H1 (cell line): ENCODE results near the gene SUCLG2. TPM values are rescaled to one million over a fixed set of nuclear protein-coding genes. Genes with fewer than 3 reads are reported as not detected.

Experiments
- CTCF ChIA-PET: fragments of 300-600 bp; sonication (Branson Sonifier 250); formaldehyde crosslinking; loops from one replicate; lab custom pipeline; 2021; ENCODE audit not compliant: partially characterized antibody; lab: Charles Lee
- POLR2A ChIA-PET: fragments of 300-600 bp; sonication (Branson Sonifier 250); formaldehyde crosslinking; loops from one replicate; lab custom pipeline; 2021; ENCODE audit warnings: inconsistent platforms; ENCODE audit not compliant: partially characterized antibody; lab: Charles Lee
- DNase-seq, 2 experiments: peaks; one replicate each; pipeline versions ENCODE4 v3.0.0 to v3.0.0-alpha.2; 2010 to 2022; ENCODE audit warnings: low spot score in 2 of 2, low read depth in 1 of 2, mixed read lengths in 1 of 2
- FAIRE-seq: peaks from 2 replicates; lab custom pipeline; 2011; peaks lifted over from hg19 to GRCh38; lab: Jason Lieb, UNC
- H2AFZ ChIP-seq: 2 replicates; pipeline ENCODE4 v1.8.1; 2012; ENCODE audit warnings: low read length, inconsistent platforms
- H2AK5ac ChIP-seq: 2 replicates; pipeline ENCODE4 v1.6.1; 2013; ENCODE audit warnings: low read depth, low read length
- H2BK120ac ChIP-seq: replicated peaks from 2 replicates; pipeline ENCODE3; 2013; ENCODE audit warnings: low read depth, low read length, inconsistent platforms
- H2BK12ac ChIP-seq: 2 replicates; pipeline ENCODE4 v1.6.1; 2013; ENCODE audit warnings: low read depth, low read length
- H2BK15ac ChIP-seq: 2 replicates; pipeline ENCODE4 v1.6.1; 2013; ENCODE audit warnings: low read length
- H2BK20ac ChIP-seq: 2 replicates; pipeline ENCODE4 v1.6.1; 2013; ENCODE audit warnings: low read length
- H2BK5ac ChIP-seq: 2 replicates; pipeline ENCODE4 v1.6.1; 2013; ENCODE audit warnings: low read depth, low read length
- H3K14ac ChIP-seq: 2 replicates; pipeline ENCODE4 v1.6.1; 2013; ENCODE audit warnings: inconsistent platforms; ENCODE audit not compliant: insufficient read length
- H3K18ac ChIP-seq: 2 replicates; pipeline ENCODE4 v1.6.1; 2013; ENCODE audit warnings: low read length; ENCODE audit errors: extremely low read depth
- H3K23ac ChIP-seq: 2 replicates; pipeline ENCODE4 v1.6.1; 2013; ENCODE audit warnings: inconsistent platforms; ENCODE audit not compliant: insufficient read length
- H3K23me2 ChIP-seq: 2 replicates; pipeline ENCODE4 v1.6.1; 2013; ENCODE audit warnings: low read depth, low read length
- H3K27ac ChIP-seq: 2 replicates; pipeline ENCODE4 v1.6.1; 2011; ENCODE audit warnings: low read depth, low read length, inconsistent platforms
- H3K27me3 ChIP-seq, 4 experiments: replicated peaks in 1 of 4; 1 replicate in 1 of 4; 2 replicates in 3 of 4; pipeline versions ENCODE4 v1.6.1 to v1.8.1; 2011 to 2013; ENCODE audit warnings: low read length in 3 of 4, mild to moderate bottlenecking in 3 of 4, inconsistent platforms in 2 of 4, mixed read lengths in 2 of 4, moderate library complexity in 1 of 4; ENCODE audit not compliant: control insufficient read depth in 3 of 4, insufficient read depth in 3 of 4; ENCODE audit errors: extremely low read depth in 1 of 4
- H3K36me3 ChIP-seq, 4 experiments: 2 replicates each; pipeline versions ENCODE4 v1.6.1 to v1.8.1; 2011 to 2013; ENCODE audit warnings: mild to moderate bottlenecking in 4 of 4, low read length in 3 of 4, moderate library complexity in 2 of 4, control low read depth in 1 of 4, inconsistent platforms in 1 of 4; ENCODE audit not compliant: insufficient read depth in 4 of 4, control insufficient read depth in 2 of 4
- H3K4ac ChIP-seq: replicated peaks from 2 replicates; pipeline ENCODE3; 2013; ENCODE audit warnings: low read length, low read depth, mixed read lengths, inconsistent platforms; ENCODE audit not compliant: insufficient read length
- H3K4me1 ChIP-seq, 4 experiments: replicated peaks in 1 of 4; 1 replicate in 1 of 4; 2 replicates in 3 of 4; pipeline versions ENCODE4 v1.6.1 to v1.8.1; 2011 to 2013; ENCODE audit warnings: low read length in 3 of 4, inconsistent platforms in 2 of 4, mixed read lengths in 1 of 4; ENCODE audit not compliant: insufficient read depth in 4 of 4, control insufficient read depth in 3 of 4
- H3K4me2 ChIP-seq, 2 experiments: 2 replicates each; pipeline versions ENCODE4 v1.6.1 to v1.8.1; 2011 to 2013; ENCODE audit warnings: low read depth in 2 of 2, low read length in 2 of 2, control low read depth in 1 of 2, inconsistent platforms in 1 of 2, mild to moderate bottlenecking in 1 of 2; ENCODE audit not compliant: insufficient read depth in 1 of 2
- H3K4me3 ChIP-seq, 4 experiments: fragments of 200-600, 300-600 bp in 1 of 4; sonication (generic), shearing (Covaris generic), sonication (Bioruptor Twin) in 1 of 4; 2 replicates each; pipeline versions ENCODE4 v1.5.1 to v1.8.1; 2011 to 2016; ENCODE audit warnings: low read length in 4 of 4, low read depth in 3 of 4, control low read depth in 2 of 4, inconsistent platforms in 2 of 4, mild to moderate bottlenecking in 2 of 4, mixed read lengths in 1 of 4, moderate library complexity in 1 of 4; ENCODE audit not compliant: insufficient read depth in 2 of 4; ENCODE audit errors: extremely low read depth in 1 of 4
- H3K56ac ChIP-seq: replicated peaks from 2 replicates; pipeline ENCODE3; 2013; ENCODE audit warnings: low read depth, mild to moderate bottlenecking, mixed read lengths, low read length, inconsistent platforms; ENCODE audit not compliant: insufficient read length
- H3K79me1 ChIP-seq: 2 replicates; pipeline ENCODE4 v1.6.1; 2013; ENCODE audit warnings: low read depth, low read length, control low read depth
- H3K79me2 ChIP-seq, 2 experiments: 2 replicates each; pipeline versions ENCODE4 v1.6.1 to v1.8.1; 2012 to 2013; ENCODE audit warnings: low read length in 2 of 2, mild to moderate bottlenecking in 2 of 2, inconsistent platforms in 1 of 2; ENCODE audit not compliant: insufficient read depth in 2 of 2, control insufficient read depth in 1 of 2
- H3K9ac ChIP-seq, 4 experiments: replicated peaks in 1 of 4; 1 replicate in 1 of 4; 2 replicates in 3 of 4; pipeline versions ENCODE4 v1.6.1 to v1.8.1; 2011 to 2013; ENCODE audit warnings: low read depth in 3 of 4, low read length in 3 of 4, control low read depth in 2 of 4, mild to moderate bottlenecking in 2 of 4, moderate library complexity in 2 of 4, inconsistent platforms in 1 of 4; ENCODE audit errors: extremely low read depth in 1 of 4
- H3K9me3 ChIP-seq, 2 experiments: 2 replicates each; pipeline versions ENCODE4 v1.6.1 to v1.8.1; 2012 to 2013; ENCODE audit warnings: mild to moderate bottlenecking in 2 of 2, moderate library complexity in 2 of 2, control low read depth in 1 of 2, inconsistent platforms in 1 of 2, low read depth in 1 of 2, low read length in 1 of 2, mixed read lengths in 1 of 2; ENCODE audit not compliant: insufficient read depth in 2 of 2
- H4K20me1 ChIP-seq, 2 experiments: replicated peaks in 1 of 2; 2 replicates each; pipeline versions ENCODE3 to v1.8.1; 2011 to 2013; ENCODE audit warnings: inconsistent platforms in 2 of 2, low read length in 2 of 2, mild to moderate bottlenecking in 1 of 2; ENCODE audit not compliant: insufficient read depth in 2 of 2, control insufficient read depth in 1 of 2
- H4K5ac ChIP-seq: 2 replicates; pipeline ENCODE4 v1.6.1; 2013; ENCODE audit warnings: low read length, low read depth, mixed read lengths, inconsistent platforms; ENCODE audit not compliant: insufficient read length
- H4K8ac ChIP-seq: 2 replicates; pipeline ENCODE4 v1.8.0; 2013; ENCODE audit warnings: mild to moderate bottlenecking, moderate library complexity, low read length, inconsistent platforms; ENCODE audit not compliant: insufficient read depth; ENCODE audit errors: extremely low read depth
- H4K91ac ChIP-seq: replicated peaks from 2 replicates; pipeline ENCODE3; 2013; ENCODE audit warnings: low read length, mixed read lengths, inconsistent platforms; ENCODE audit not compliant: insufficient read length
- CHD2 ChIP-seq: IDR thresholded peaks from 2 replicates; pipeline ENCODE4 v1.6.1; 2012; ENCODE audit warnings: low read length, improper control_type of control experiment
- EP300 ChIP-seq, 2 experiments: IDR thresholded peaks; 1 replicate in 1 of 2; 2 replicates in 1 of 2; pipeline ENCODE4 v1.6.1; 2011 to 2012; ENCODE audit warnings: low read depth in 2 of 2, low read length in 2 of 2, mild to moderate bottlenecking in 2 of 2, borderline replicate concordance in 1 of 2, inconsistent platforms in 1 of 2, moderate library complexity in 1 of 2
- GTF2F1 ChIP-seq: IDR thresholded peaks from 2 replicates; pipeline ENCODE4 v1.6.1; 2012; ENCODE audit warnings: low read depth, low read length, improper control_type of control experiment, borderline replicate concordance
- JUN ChIP-seq: IDR thresholded peaks from 2 replicates; pipeline ENCODE4 v1.6.1; 2011; ENCODE audit warnings: low read depth, mild to moderate bottlenecking, improper control_type of control experiment, low read length
- KDM1A ChIP-seq: fragments of 200-600, 300-600 bp; sonication (generic); IDR thresholded peaks from 2 replicates; pipeline ENCODE4 v1.7.1; 2016; ENCODE audit warnings: mild to moderate bottlenecking, low read length, borderline replicate concordance
- SUZ12 ChIP-seq: fragments of 200-600 bp; sonication (generic); IDR thresholded peaks from 2 replicates; pipeline ENCODE4 v1.6.1; 2012; ENCODE audit warnings: mild to moderate bottlenecking, inconsistent platforms, low read length, moderate library complexity, mixed read lengths
- TBP ChIP-seq: IDR thresholded peaks from 2 replicates; pipeline ENCODE4 v1.6.1; 2011; ENCODE audit warnings: low read depth, low read length, improper control_type of control experiment
- WGBS, 2 experiments: shearing (Covaris generic) in 1 of 2; methylation state at CpG; one replicate each; pipeline versions ENCODE4 v1.1.6 to v1.1.7; 2013 to 2015; ENCODE audit warnings: low lambda C conversion rate in 2 of 2, mixed read lengths in 2 of 2, inconsistent platforms in 1 of 2, low coverage in 1 of 2, missing lambda C conversion rate in 1 of 2; ENCODE audit not compliant: insufficient replicate concordance in 2 of 2, insufficient coverage in 1 of 2, insufficient read length in 1 of 2; ENCODE audit errors: extremely low coverage in 1 of 2, missing lambda C conversion rate in 1 of 2; 5-methylcytosine and 5-hydroxymethylcytosine counted together
- polyA plus RNA-seq, 7 experiments: library from polyadenylated mRNA; depleted of rRNA in 3 of 7; stranded (reverse) in 5 of 7; unstranded in 2 of 7; fragments of >200 nt in 5 of 7; fragments of 200-250 nt in 2 of 7; gene quantifications; 1 replicate in 5 of 7; 2 replicates in 1 of 7; 4 replicates in 1 of 7; pipeline versions ENCODE4 v1.2.1 to v1.2.3, GENCODE V29; 2011 to 2013; ENCODE audit warnings: missing spikeins in 2 of 7, mixed read lengths in 2 of 7
- total RNA-seq: library from RNA; stranded (reverse); fragmentation: NEBNext Ultra II Directional; extraction: Animal tissue kit (Norgen Biotek cat#: 25700); gene quantifications from 2 replicates; pipeline ENCODE4 v1.2.1, GENCODE V29; 2021
- TF ChIP-seq, protein P1 (sequence below), 3 experiments: IDR thresholded peaks; 1 replicate in 2 of 3; 2 replicates in 1 of 3; pipeline versions ENCODE4 v1.5.1 to v1.6.1; 2011; ENCODE audit warnings: low read length in 3 of 3, mild to moderate bottlenecking in 3 of 3, inconsistent platforms in 2 of 3, low read depth in 1 of 3, moderate library complexity in 1 of 3; ENCODE audit not compliant: insufficient read depth in 1 of 3; ENCODE audit errors: control extremely low read depth in 1 of 3
- TF ChIP-seq, protein P2 (sequence below): IDR thresholded peaks from 2 replicates; pipeline ENCODE4 v1.6.1; 2012; ENCODE audit warnings: low read length, inconsistent platforms

Gene SUCLG2
- total and polyA plus RNA-seq, 2 of the 8 experiments (the other 6 are each of a cell fraction or from before 2014, with no cell fraction given), result 12.9 to 46.2 TPM

DNA sequence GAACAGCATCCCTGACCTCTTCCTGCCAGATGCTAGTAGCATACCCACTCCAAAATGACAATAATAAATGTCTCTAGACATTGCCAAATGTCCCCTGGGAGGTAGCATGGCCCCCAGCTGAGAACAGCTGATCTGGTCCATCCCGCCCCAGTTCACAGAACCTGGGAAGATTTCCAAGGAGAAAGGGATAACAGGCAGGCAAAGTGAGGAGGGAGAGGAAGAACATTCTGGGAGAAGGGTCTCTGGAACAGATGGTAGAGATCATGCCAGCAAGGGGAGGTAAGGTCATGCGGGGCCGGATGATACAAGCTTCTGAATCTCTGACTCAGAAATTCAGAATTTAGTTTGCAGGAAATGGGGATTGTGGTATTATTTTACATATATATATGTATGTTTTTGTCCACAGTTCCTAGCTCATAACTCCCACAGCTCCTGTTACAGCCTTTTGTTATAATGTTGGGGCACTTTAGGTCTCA is 192.7 kb downstream of the SUCLG2 start:
- H3K4me1 ChIP-seq, result no peaks in the 10 kb centered on the region
- whole genome bisulfite sequencing, 2 experiments, result 88% methylated on average over 3 of the region's 3 CpGs; no CpG with 5 or more reads in 1 of the 2 experiments
- no peak overlapping the region for H4K8ac ChIP-seq
- no peaks in the 10 kb centered on the region for H3K36me3 ChIP-seq
- ChIA-PET CTCF (interaction anchor here (1.0 to 1.4 kb wide), 2 partner anchors 9 to 24 kb away, joined by 3 to 5 read pairs; no protein-coding TSS in a partner anchor), POLR2A (no interaction called here)
- H4K20me1 ChIP-seq, result no peaks in the 10 kb centered on the region
- no peak for DNase-seq
- no peak overlapping the region for H2BK15ac ChIP-seq
- FAIRE-seq, result no peak
- no peak overlapping the region for H4K91ac ChIP-seq
- H3K4ac ChIP-seq, result no peak overlapping the region
- H3K4me3 ChIP-seq, result no peak overlapping the region
- H3K79me1 ChIP-seq, result no peaks in the 10 kb centered on the region
- H2BK5ac ChIP-seq, result no peak overlapping the region
- H2AK5ac ChIP-seq, result no peak overlapping the region
- H3K23ac ChIP-seq, result no peak overlapping the region
- no peak overlapping the region for H3K9ac ChIP-seq
- H2AFZ ChIP-seq, result no peak overlapping the region
- no peak overlapping the region for H2BK120ac ChIP-seq
- H3K56ac ChIP-seq, result no peak overlapping the region
- H3K27ac ChIP-seq, result no peak overlapping the region
- no peak overlapping the region for H3K4me2 ChIP-seq
- H3K18ac ChIP-seq, result no peak overlapping the region
- H2BK20ac ChIP-seq, result no peak overlapping the region
- no peak overlapping the region for H2BK12ac ChIP-seq
- no peaks in the 10 kb centered on the region for H3K9me3 ChIP-seq
- no peaks in the 10 kb centered on the region for H3K23me2 ChIP-seq
- H3K14ac ChIP-seq, result no peak overlapping the region
- no peak overlapping the region for H4K5ac ChIP-seq
- peaks cover 0 to 1% (median 0%) of the 10 kb centered on the region in 4 experiments; a peak in 1 of 7 replicates for H3K27me3 ChIP-seq
- no peaks in the 10 kb centered on the region for H3K79me2 ChIP-seq
- TF ChIP-seq EP300 (IDR thresholded peaks at IDR 0.05; ENCODE audit: borderline replicate concordance in 1 of 2, low read depth in 2 of 2, low read length in 2 of 2) (no peak), CHD2 (no peak), GTF2F1 (no peak), SUZ12 (no peak), KDM1A (no peak), TBP (no peak), JUN (no peak)
- TF ChIP-seq, protein P1, sequence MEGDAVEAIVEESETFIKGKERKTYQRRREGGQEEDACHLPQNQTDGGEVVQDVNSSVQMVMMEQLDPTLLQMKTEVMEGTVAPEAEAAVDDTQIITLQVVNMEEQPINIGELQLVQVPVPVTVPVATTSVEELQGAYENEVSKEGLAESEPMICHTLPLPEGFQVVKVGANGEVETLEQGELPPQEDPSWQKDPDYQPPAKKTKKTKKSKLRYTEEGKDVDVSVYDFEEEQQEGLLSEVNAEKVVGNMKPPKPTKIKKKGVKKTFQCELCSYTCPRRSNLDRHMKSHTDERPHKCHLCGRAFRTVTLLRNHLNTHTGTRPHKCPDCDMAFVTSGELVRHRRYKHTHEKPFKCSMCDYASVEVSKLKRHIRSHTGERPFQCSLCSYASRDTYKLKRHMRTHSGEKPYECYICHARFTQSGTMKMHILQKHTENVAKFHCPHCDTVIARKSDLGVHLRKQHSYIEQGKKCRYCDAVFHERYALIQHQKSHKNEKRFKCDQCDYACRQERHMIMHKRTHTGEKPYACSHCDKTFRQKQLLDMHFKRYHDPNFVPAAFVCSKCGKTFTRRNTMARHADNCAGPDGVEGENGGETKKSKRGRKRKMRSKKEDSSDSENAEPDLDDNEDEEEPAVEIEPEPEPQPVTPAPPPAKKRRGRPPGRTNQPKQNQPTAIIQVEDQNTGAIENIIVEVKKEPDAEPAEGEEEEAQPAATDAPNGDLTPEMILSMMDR (IDR thresholded peaks at IDR 0.05; ENCODE audit: control extremely low read depth in 1 of 3, insufficient read depth in 1 of 3, low read depth in 1 of 3, low read length in 3 of 3), result no peak
- TF ChIP-seq, protein P2, sequence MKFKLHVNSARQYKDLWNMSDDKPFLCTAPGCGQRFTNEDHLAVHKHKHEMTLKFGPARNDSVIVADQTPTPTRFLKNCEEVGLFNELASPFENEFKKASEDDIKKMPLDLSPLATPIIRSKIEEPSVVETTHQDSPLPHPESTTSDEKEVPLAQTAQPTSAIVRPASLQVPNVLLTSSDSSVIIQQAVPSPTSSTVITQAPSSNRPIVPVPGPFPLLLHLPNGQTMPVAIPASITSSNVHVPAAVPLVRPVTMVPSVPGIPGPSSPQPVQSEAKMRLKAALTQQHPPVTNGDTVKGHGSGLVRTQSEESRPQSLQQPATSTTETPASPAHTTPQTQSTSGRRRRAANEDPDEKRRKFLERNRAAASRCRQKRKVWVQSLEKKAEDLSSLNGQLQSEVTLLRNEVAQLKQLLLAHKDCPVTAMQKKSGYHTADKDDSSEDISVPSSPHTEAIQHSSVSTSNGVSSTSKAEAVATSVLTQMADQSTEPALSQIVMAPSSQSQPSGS, result no peak
